GM18909 (cell line): ENCODE results near the gene GBGT1.

ENCODE experiments used
- ATAC-seq: cut with Tn5 transposase; IDR thresholded peaks from one replicate; pipeline ENCODE4 v1.9.1; 2021; ENCODE audit warnings: mild to moderate bottlenecking; ENCODE audit not compliant: unreplicated experiment, poor library complexity

The GBGT1 gene

DNA sequence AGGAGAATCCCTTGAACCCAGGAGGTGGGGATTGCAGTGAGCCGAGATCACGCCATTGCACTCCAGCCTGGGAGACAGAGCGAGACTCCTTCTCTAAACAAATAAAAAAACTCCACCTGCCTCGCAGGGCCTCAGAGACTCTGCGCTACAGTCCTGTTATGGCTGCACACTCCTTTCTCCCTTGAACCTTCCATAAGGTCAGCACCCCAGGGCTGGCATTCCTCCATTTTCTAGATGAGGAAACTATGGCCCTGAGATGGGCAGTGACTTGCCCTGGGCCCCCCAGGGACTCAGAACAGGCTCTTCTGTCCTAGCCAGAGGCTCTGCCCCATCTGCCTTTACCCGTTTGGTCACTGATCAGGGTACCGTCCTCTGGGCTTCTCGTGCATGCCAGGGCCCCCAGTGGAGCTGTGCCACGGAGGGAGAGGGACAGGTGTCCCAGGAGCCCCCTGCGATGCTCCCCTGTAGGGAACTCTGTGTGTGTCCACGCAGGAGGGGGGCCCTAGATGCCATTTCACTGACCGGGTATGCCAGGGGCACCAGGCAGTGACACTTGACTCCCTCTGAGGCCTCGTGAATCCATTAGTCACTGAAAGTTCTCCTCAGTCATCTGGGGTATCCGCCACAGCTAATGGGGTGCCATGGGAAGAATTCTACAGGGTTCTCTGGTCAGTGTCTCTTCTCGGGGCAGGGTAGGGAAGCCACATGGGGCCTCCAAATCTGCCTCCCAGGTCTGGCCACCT, 58.8 kb downstream of the GBGT1 start:
- ATAC-seq = no peak

DNA sequence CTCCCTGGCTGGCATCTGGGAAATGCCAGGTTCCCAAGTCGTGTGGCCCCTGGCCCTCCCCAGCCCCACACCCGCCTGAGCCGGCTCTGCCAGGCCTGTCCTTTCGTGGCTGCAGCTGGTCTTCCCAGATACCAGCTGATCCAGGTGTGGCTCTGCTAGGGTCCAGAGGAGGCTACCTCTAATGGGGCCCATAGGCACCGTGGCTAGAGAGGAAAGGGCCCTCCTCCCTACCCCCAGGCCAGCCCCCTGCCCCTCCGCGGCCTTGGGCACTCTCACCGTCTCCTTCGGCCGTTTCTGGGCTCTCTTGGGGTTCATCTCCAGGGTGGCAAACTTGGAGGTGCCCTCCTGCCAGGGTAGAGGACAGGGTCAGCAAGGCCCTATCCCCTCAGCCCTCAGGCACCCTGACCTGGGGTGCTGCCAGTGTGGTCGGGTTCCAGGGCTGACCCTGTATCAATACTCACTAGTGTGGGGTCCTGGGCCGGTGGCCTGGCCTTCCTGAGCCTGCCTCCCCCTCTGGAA, 59.7 kb downstream of the GBGT1 start:
- ATAC-seq = no peak

DNA sequence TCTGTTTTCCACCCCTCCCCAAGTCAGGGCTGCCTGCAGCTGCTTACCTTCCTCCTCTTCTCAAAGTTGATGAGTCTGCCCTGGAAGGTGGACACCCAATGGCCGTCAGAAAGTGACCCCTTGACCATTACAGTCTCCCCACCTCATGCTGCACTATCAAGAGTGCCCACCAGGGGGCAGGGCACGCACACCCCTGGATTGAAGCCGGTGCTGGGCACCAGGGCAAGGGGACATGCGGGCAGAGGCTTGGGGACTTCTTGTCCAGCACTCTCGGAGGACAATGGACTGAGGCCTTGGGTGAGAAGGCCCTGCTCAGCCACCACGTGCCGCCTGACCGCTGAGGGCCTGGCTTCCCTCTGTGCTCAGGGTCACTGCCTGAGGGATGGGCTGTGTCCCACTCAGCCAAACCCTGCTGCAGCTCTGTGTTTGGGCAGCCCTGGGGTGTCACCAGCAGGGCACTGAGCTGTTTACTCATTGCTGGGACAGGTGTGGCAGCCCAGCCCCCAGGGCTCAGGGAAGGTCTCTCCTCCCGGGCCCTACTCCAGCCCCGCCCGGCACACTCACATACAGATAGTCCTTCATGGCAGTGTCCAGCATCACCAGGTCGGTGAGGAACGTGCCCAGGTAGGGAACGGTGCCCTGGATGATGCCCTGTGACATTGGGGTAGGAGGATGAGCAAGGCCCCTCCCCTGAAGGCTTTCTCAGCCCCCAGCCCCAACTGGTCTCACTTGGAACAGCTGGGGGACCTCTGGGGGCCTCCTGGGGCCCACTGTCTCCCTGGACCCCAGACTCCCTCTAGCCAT, 60.3 kb downstream of the GBGT1 start:
- ATAC-seq = no peak
